IMR-90 (cell line): ENCODE results near the gene MX1. TPM values are rescaled to one million over a fixed set of nuclear protein-coding genes. Genes with fewer than 3 reads are reported as not detected.

Experiments
- ATAC-seq: fragments of 200-7000 bp; cut with Tn5 transposase; 2 replicates; pipeline ENCODE4 v1.9.1; 2020; ENCODE audit warnings: low read depth, mild to moderate bottlenecking, moderate library complexity
- BruUV-seq: library from RNA; stranded (reverse); fragments of 400-500 nt; replicated peaks from 2 replicates; lab custom pipeline; 2021; lab: Mats Ljungman, UMichigan
- CTCF ChIA-PET: fragments of 300-600 bp; formaldehyde crosslinking; extraction: SDS; loops from one replicate; lab custom pipeline; 2021; ENCODE audit warnings: antibody characterized with exemption; lab: Yijun Ruan, JAX
- POLR2A ChIA-PET: fragments of 300-600 bp; sonication (Branson Sonifier 250); formaldehyde crosslinking; loops from one replicate; lab custom pipeline; 2022; ENCODE audit warnings: antibody characterized with exemption; ENCODE audit not compliant: unreplicated experiment; lab: Charles Lee
- DNase-seq: peaks from one replicate; pipeline ENCODE4 v3.0.0; 2013
- H2AFZ ChIP-seq: replicated peaks from 2 replicates; pipeline ENCODE3; 2013; ENCODE audit warnings: low read length, mild to moderate bottlenecking; ENCODE audit not compliant: poor library complexity
- H2AK5ac ChIP-seq: 2 replicates; pipeline ENCODE4 v1.6.1; 2013; ENCODE audit warnings: low read depth, low read length, inconsistent platforms
- H2AK9ac ChIP-seq: replicated peaks from 2 replicates; pipeline ENCODE3; 2013; ENCODE audit warnings: mild to moderate bottlenecking, low read depth, low read length, moderate library complexity; ENCODE audit not compliant: poor library complexity
- H2BK120ac ChIP-seq: 2 replicates; pipeline ENCODE4 v1.6.1; 2013; ENCODE audit warnings: low read depth, low read length, inconsistent platforms
- H2BK15ac ChIP-seq: 3 replicates; pipeline ENCODE4 v1.6.1; 2013; ENCODE audit warnings: low read depth, low read length, inconsistent platforms
- H2BK20ac ChIP-seq: 2 replicates; pipeline ENCODE4 v1.6.1; 2013; ENCODE audit warnings: low read depth, mild to moderate bottlenecking, inconsistent platforms, low read length, moderate library complexity
- H2BK5ac ChIP-seq: 2 replicates; pipeline ENCODE4 v1.6.1; 2013; ENCODE audit warnings: mild to moderate bottlenecking, low read depth, low read length, inconsistent platforms; ENCODE audit not compliant: poor library complexity, severe bottlenecking
- H3K14ac ChIP-seq: replicated peaks from 2 replicates; pipeline ENCODE4 v1.6.1; 2013; ENCODE audit warnings: low read depth, low read length, inconsistent platforms
- H3K18ac ChIP-seq: 2 replicates; pipeline ENCODE4 v1.6.1; 2013; ENCODE audit warnings: low read depth, low read length, control low read depth
- H3K23ac ChIP-seq: 2 replicates; pipeline ENCODE4 v1.6.1; 2013; ENCODE audit warnings: low read depth, low read length, inconsistent platforms
- H3K27ac ChIP-seq: 2 replicates; pipeline ENCODE4 v1.5.1; 2013; ENCODE audit warnings: mild to moderate bottlenecking, control low read depth, low read length; ENCODE audit not compliant: insufficient read depth
- H3K27me3 ChIP-seq: 2 replicates; pipeline ENCODE4 v1.6.1; 2013; ENCODE audit warnings: low read length; ENCODE audit not compliant: control insufficient read depth, insufficient read depth
- H3K36me3 ChIP-seq: 2 replicates; pipeline ENCODE4 v1.6.1; 2013; ENCODE audit warnings: low read length, mixed read lengths; ENCODE audit not compliant: control insufficient read depth, insufficient read depth
- H3K4ac ChIP-seq: 2 replicates; pipeline ENCODE4 v1.6.1; 2013; ENCODE audit warnings: low read depth, low read length, inconsistent platforms
- H3K4me1 ChIP-seq: 2 replicates; pipeline ENCODE4 v1.6.1; 2013; ENCODE audit warnings: low read length, mixed read lengths; ENCODE audit not compliant: control insufficient read depth, insufficient read depth
- H3K4me2 ChIP-seq: 2 replicates; pipeline ENCODE4 v1.6.1; 2013; ENCODE audit warnings: low read depth, mild to moderate bottlenecking, control low read depth, low read length, moderate library complexity
- H3K4me3 ChIP-seq: 2 replicates; pipeline ENCODE4 v1.5.1; 2013; ENCODE audit warnings: low read depth, mild to moderate bottlenecking, control low read depth, low read length, moderate library complexity; ENCODE audit not compliant: insufficient read depth
- H3K56ac ChIP-seq: 2 replicates; pipeline ENCODE4 v1.6.1; 2013; ENCODE audit warnings: low read length, inconsistent platforms; ENCODE audit not compliant: insufficient read depth; ENCODE audit errors: extremely low read depth
- H3K79me1 ChIP-seq, 2 experiments: 2 replicates each; pipeline ENCODE4 v1.6.1; 2013; ENCODE audit warnings: low read length in 2 of 2, inconsistent platforms in 1 of 2, low read depth in 1 of 2
- H3K9ac ChIP-seq: 2 replicates; pipeline ENCODE4 v1.6.1; 2013; ENCODE audit warnings: low read depth, low read length, control low read depth
- H3K9me1 ChIP-seq: 2 replicates; pipeline ENCODE4 v1.6.1; 2013; ENCODE audit warnings: low read length, inconsistent platforms; ENCODE audit not compliant: insufficient read depth
- H3K9me3 ChIP-seq: 2 replicates; pipeline ENCODE4 v1.6.1; 2013; ENCODE audit warnings: low read length; ENCODE audit not compliant: control insufficient read depth, insufficient read depth
- H4K20me1 ChIP-seq: 2 replicates; pipeline ENCODE4 v1.6.1; 2013; ENCODE audit warnings: low read length, inconsistent platforms; ENCODE audit not compliant: insufficient read depth
- H4K5ac ChIP-seq: 2 replicates; pipeline ENCODE4 v1.6.1; 2013; ENCODE audit warnings: mild to moderate bottlenecking, low read depth, low read length, control low read depth
- H4K8ac ChIP-seq, 2 experiments: 2 replicates each; pipeline ENCODE4 v1.6.1; 2013; ENCODE audit warnings: low read depth in 2 of 2, low read length in 2 of 2, control low read depth in 1 of 2, inconsistent platforms in 1 of 2
- H4K91ac ChIP-seq: 2 replicates; pipeline ENCODE4 v1.6.1; 2013; ENCODE audit warnings: low read depth, low read length, inconsistent platforms; ENCODE audit not compliant: insufficient read depth
- CEBPB ChIP-seq: IDR thresholded peaks from 2 replicates; pipeline ENCODE4 v1.6.1; 2012; ENCODE audit warnings: low read depth, low read length, improper control_type of control experiment
- CTCF ChIP-seq: conservative IDR thresholded peaks from 2 replicates; pipeline ENCODE4 v1.5.1; 2012; ENCODE audit warnings: mild to moderate bottlenecking, low read depth, low read length, improper control_type of control experiment
- FOS ChIP-seq: fragments of 150-350 bp; IDR thresholded peaks from 2 replicates; pipeline ENCODE4 v1.6.1; 2016; ENCODE audit warnings: low read depth, low read length
- MAZ ChIP-seq: IDR thresholded peaks from 2 replicates; pipeline ENCODE4 v1.6.1; 2012; ENCODE audit warnings: low read depth, mild to moderate bottlenecking, low read length, improper control_type of control experiment, moderate library complexity, borderline replicate concordance
- NFE2L2 ChIP-seq: fragments of 150-350 bp; IDR thresholded peaks from 2 replicates; pipeline ENCODE4 v1.6.1; 2016; ENCODE audit warnings: low read depth, mild to moderate bottlenecking, low read length
- POLR2A ChIP-seq: IDR thresholded peaks from 2 replicates; pipeline ENCODE4 v1.6.1; 2012; ENCODE audit warnings: mild to moderate bottlenecking, low read depth, low read length
- RCOR1 ChIP-seq: IDR thresholded peaks from 2 replicates; pipeline ENCODE4 v1.6.1; 2012; ENCODE audit warnings: mild to moderate bottlenecking, low read length, improper control_type of control experiment; ENCODE audit not compliant: insufficient replicate concordance
- WGBS, 2 experiments: methylation state at CpG; one replicate each; pipeline versions ENCODE4 v1.1.5 to v1.1.7; 2013; ENCODE audit warnings: missing lambda C conversion rate in 2 of 2; ENCODE audit not compliant: insufficient read length in 1 of 2; ENCODE audit errors: extremely low coverage in 2 of 2; 5-methylcytosine and 5-hydroxymethylcytosine counted together
- dilution Hi-C: fragments of 300-500 bp; cut with HindIII; formaldehyde crosslinking; loops from one replicate; pipeline ENCODE4 v1.14.3; 2018; ENCODE audit warnings: low sequenced_read_pairs; ENCODE audit not compliant: unreplicated experiment
- in situ Hi-C: fragments of 300-500 bp; cut with MboI; formaldehyde crosslinking; loops from 3 replicates; pipeline ENCODE4 v1.14.3; 2019; ENCODE audit warnings: low sequenced_read_pairs, inconsistent platforms, mixed read lengths
- intact Hi-C: fragments of 100-400 bp; cut with micrococcal nuclease; formaldehyde crosslinking; loops from 2 replicates; pipeline ENCODE4 v1.10.0; 2022
- polyA plus RNA-seq, 3 experiments: library from polyadenylated mRNA; depleted of rRNA; stranded (reverse); fragments of >200 nt; gene quantifications; 2 replicates each; pipeline ENCODE4 v1.2.3, GENCODE V29; 2012; ENCODE audit warnings: low replicate concordance in 1 of 3
- total RNA-seq: library from RNA; depleted of rRNA; stranded (reverse); fragments of >200 nt; gene quantifications from 2 replicates; pipeline ENCODE4 v1.2.3, GENCODE V29; 2012

MX1 gene
- total and polyA plus RNA-seq, 2 of the 4 experiments (the other 2 are of a cell fraction), result 1.0 to 2.5 TPM

GRCh38 chr21:41482301-41482700 lies 56.3 kb downstream of the MX1 start:
- no peak overlapping the region for H3K4ac ChIP-seq
- no peak overlapping the region; the same call in 1 of the 2 replicates for H3K56ac ChIP-seq
- no peak overlapping the region for H3K9ac ChIP-seq
- dilution Hi-C loops (no loop called here), intact Hi-C loops (no loop called here), in situ Hi-C loops (no loop called here)
- H3K9me1 ChIP-seq, result no peaks in the 10 kb centered on the region
- H3K27me3 ChIP-seq, result no peaks in the 10 kb centered on the region
- CTCF ChIA-PET, result no interaction called here
- H4K8ac ChIP-seq, result no peak overlapping the region
- no peak overlapping the region for H2AK5ac ChIP-seq
- no peak overlapping the region for H3K27ac ChIP-seq
- peak overlapping the region; percentile 44 for H3K4me2 ChIP-seq
- no peaks in the 10 kb centered on the region for H3K36me3 ChIP-seq
- H2BK20ac ChIP-seq, result no peak overlapping the region
- no peak overlapping the region for H2BK15ac ChIP-seq
- 0% methylated on average over 2 of the region's 6 CpGs; no CpG with 5 or more reads in 1 of the 2 experiments for WGBS, 2 experiments
- H3K9me3 ChIP-seq, result no peaks in the 10 kb centered on the region
- H4K91ac ChIP-seq, result no peak overlapping the region
- BruUV-seq, result no TSS peak
- no peak overlapping the region for H2AK9ac ChIP-seq
- H3K14ac ChIP-seq, result no peak overlapping the region
- DNase-seq (peak; percentile 74), ATAC-seq (0 out of 2 replicates have a peak, but pooled peaks have one; percentile 12)
- POLR2A ChIA-PET, result no interaction called here
- H4K20me1 ChIP-seq, result no peaks in the 10 kb centered on the region
- no peak overlapping the region for H2BK120ac ChIP-seq
- no peak overlapping the region for H3K23ac ChIP-seq
- H3K4me1 ChIP-seq, result peaks cover 4% of the 10 kb centered on the region; the same call in 1 of the 2 replicates
- H3K79me1 ChIP-seq, result no peaks in the 10 kb centered on the region
- no peak overlapping the region for H3K18ac ChIP-seq
- H4K5ac ChIP-seq, result no peak overlapping the region
- H3K4me3 ChIP-seq, result no peak overlapping the region
- no peak overlapping the region for H2AFZ ChIP-seq
- H2BK5ac ChIP-seq, result no peak overlapping the region
- TF ChIP-seq RCOR1 (no peak), CTCF (no peak), CEBPB (no peak), NFE2L2 (no peak), POLR2A (no peak), MAZ (no peak), FOS (no peak)
